GM21786 (cell line): ENCODE measurements around the gene DLST.

ENCODE experiments used
- ATAC-seq: cut with Tn5 transposase; IDR thresholded peaks from one replicate; pipeline ENCODE4 v1.9.1; 2021; ENCODE audit not compliant: unreplicated experiment

The DLST gene

GRCh38 chr14:74881431-74882102, at the start of gene DLST:
Gene DLST (plus strand): TSS chr14:74881916. CDS start chr14:74881954, 38 bp downstream.
- ATAC-seq, result peak; percentile 89

GRCh38 chr14:74832849-74833248, 48.9 kb upstream of the DLST start:
- ATAC-seq, result no peak

DNA sequence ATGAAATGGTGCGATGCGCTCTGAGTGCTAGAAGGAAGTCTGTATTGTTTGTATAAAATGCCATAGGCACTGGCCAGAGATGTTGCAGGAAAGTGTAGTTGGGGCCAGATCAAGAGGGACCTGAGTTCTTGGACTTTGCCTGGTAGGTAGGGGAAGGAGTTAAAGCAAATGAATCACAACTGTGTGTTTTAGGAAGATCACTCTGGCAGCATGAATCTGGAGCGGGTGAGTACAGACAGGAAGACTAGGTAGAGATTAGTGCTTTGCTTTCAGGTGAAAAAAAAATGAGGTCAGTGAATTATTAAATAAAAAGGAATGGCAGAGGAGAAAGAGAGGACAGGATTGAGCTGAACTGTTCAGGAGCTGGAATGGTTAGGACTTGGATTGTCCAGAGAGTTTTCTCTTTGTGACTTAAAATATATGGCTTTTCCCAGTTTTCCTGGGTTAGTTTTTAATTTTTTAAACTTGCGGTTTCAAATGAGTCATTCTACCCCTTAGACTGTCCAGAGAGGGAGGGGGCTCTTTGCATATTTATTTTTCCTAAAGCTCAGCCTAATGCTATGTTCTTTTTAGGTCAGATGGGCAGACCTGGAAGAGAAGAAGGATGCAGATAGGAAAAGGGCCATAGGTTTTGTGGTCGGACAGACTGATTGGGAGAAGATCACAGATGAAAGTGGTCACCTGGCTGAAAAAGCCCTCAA, 46.9 kb upstream of the DLST start:
- no peak for ATAC-seq

GRCh38 chr14:74835645-74836250, 46.0 kb upstream of the DLST start:
- ATAC-seq, result no peak

- ATAC-seq, result no peak
Measured at GRCh38 chr14:74836251-74836960, 45.3 kb upstream of the DLST start.

GRCh38 chr14:74838166-74838565, 43.5 kb upstream of the DLST start:
- no peak for ATAC-seq

DNA sequence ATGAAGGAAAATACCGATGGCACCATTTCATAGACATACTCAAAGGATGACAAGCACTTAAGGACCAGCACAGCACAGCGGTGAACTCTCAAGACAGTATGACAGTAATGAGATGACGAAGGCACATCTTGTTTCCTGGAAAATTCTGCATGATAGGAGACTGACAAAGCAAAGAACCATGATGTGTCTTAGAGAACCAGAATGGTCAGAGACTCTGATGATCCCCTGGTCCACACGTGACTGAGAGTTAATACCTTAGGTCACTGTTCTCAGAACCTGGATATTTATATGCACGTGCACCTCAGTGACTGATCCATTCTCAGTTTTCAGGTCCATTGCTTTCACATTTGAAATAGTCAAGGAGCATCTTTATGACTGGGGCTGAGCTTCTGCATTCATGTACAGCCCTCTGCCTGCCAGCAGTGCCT, 41.1 kb upstream of the DLST start:
- no peak for ATAC-seq

- peak; percentile 78 for ATAC-seq
Measured at GRCh38 chr14:74841230-74842207, 40.2 kb upstream of the DLST start.

GRCh38 chr14:74843653-74844052, 38.1 kb upstream of the DLST start:
- ATAC-seq, result no peak

DNA sequence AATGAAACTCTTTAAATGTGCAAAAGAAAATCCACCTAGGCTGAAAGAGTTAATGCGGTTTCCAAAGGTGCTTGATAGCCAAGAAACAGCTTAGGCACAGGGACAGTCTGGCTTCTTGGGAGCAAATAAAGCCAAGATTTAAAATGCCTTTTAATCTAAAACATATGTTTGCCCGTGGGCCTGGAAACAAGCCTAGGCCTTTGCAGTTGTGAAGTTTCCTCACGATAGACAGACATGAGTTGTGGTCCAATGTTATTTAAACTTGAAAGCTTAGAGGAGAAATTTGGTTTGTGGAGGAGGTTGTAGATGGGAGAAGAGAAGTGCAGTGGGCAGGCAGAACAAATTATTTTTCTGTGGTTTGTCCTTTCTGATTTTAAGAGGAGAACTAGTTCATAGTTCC, 35.5 kb upstream of the DLST start:
- ATAC-seq, result no peak

DNA sequence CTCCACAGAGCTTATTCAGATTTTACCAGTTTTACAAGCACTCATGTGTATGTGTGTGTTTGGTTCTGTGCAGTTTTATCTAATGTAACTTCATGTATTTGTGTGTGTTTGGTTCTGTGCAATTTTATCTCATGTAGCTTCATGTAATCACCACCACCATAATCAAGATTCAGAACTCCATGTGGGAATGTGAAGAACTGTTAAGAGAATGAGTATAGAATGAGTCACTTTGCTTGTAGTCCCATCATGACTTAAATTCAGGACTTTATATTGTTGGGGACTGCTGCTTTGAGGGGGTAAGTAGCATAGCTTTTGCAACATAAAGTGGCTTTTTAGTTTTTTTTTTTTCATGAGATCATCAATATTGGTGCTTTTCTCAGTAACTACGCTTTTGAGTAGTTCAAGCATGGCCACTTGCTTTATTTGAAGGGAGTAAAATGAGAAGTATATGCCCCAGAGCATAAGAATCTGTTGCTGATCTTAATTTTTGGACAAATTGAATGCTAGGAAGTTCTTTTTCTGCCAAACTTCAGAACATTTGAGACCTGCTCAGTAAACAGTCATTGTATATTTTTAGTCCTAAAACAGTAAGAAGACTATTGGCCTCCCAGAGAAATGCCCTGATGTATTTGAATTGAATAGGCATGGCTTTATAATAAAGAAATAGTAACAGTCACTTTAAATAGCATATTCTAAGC, 34.6 kb upstream of the DLST start:
- ATAC-seq, result no peak

DNA sequence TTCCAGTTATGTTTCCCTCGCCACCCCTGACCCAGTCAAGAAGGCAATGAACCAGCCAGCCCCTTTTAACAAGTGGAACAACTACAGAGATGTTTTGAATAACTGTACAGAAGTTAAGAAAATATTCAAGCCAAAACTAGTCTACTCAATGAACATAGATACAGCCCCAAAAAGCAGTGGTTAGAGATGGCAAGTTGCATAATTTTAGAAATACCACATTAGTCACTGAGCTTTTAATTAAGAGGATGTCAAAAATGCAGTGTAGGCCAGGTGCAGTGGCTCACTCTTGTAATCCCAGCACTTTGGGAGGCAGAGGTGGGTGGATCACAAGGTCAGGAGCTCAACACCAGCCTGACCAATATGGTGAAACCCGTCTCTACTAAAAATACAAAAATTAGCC, 32.9 kb upstream of the DLST start:
- no peak for ATAC-seq

DNA sequence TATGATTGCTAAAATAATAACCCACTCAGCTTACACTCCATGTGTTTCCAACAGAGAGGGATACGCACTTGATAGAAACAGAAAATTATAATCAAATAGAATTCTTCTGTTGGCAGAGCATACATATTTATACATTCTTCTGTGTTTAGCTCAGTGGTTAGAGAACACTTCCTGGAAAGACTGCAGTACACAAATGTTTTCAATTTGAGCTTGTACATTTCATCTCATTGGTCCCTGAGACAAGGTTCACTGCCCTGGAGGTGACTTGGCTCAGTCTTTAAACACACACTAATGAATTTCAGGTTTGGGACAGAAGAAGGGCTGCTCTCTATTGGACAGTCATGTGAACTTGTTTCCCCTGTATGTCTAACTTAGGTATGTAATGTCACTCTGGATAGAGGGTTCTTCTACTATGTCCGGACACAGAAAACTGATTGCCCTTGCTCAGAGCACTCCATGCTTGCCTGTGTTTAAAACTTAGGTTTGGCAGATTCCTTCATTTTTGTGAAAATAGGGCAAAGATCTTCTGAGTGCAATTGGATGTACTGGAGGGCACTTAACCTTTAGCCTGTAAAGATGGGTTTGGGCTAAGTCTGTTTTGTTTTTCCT, 28.7 kb upstream of the DLST start:
- ATAC-seq, result no peak

DNA sequence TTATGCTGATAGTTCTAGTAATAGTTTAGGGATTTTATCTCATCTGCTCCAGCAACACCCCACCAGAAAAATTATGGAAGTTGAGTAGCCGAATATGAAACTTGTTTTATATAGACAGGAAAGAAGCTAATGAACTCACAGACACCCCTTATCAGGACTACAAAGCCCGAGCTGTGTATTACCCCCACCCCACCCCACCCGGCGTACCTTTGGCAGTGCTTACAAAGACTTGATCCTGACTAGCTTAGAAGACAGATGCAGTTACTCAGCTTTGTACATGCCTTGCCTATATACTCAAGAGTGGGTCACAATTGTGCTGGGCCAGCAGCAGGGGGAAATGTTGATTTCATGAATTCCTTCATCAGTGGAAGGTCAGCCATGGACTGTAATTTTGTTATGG, 28.1 kb upstream of the DLST start:
- ATAC-seq, result no peak

DNA sequence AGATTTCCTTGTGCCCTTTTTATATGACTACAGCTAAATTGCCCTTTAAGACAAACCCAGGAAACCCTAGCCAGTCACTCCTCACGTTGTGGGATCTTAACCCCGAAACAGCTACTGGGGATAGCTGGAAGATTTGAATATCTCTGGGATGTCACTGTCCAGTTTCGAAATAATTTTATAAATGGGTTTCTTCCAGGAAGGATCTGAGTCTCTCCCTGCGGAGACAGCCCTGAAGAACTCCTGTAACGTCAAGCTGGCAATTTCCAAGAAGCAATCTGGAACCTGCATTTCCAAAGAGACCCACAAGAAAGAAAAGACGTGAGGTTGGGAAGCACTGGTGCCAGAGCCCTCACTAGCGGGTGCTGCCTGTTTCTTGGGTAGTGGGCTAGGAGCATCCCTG, 26.7 kb upstream of the DLST start:
- ATAC-seq, result no peak

- ATAC-seq, result no peak
Measured at GRCh38 chr14:74855945-74856344, 25.8 kb upstream of the DLST start.

DNA sequence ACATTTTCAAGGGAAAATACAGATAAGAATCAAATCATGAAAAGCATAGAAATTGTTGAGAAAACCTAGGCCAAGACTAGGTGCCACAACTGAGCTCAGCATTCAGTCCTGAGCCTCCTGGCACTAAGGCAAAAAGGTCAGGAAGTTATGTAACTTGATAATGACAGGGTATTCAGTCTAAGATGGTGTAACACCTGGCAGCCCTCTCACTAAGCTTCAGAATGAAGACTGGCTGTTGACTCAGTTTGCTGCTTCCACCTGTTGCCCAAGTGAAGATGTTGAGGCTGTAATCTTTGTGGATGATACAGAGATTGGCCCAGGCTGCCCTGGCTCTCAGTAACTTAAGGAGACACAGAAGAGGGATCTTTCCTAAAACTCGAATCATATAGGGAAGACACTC, 25.4 kb upstream of the DLST start:
- ATAC-seq, result no peak

- no peak for ATAC-seq
Measured at GRCh38 chr14:74858022-74858421, 23.7 kb upstream of the DLST start.

GRCh38 chr14:74859757-74860552, 21.8 kb upstream of the DLST start:
- ATAC-seq, result no peak
